Esophagus muscularis mucosa (tissue), 4 donors: Measurements from ENCODE around the gene THUMPD2. TPM values are rescaled to one million over a fixed set of nuclear protein-coding genes. Genes with fewer than 3 reads are reported as not detected.

Source experiments
- DNase-seq: peaks from one replicate; pipeline ENCODE4 v3.0.0-alpha.2; 2017; ENCODE audit errors: extremely low spot score
- H3K27ac ChIP-seq, 4 donors: fragments of 200-600 bp; sonication (generic); replicated peaks in 1 of 4; 1 replicate in 3 of 4; 2 replicates in 1 of 4; pipeline ENCODE4 v1.5.1; 2016 to 2019; ENCODE audit warnings: mild to moderate bottlenecking in 1 of 4
- H3K27me3 ChIP-seq, 4 donors: fragments of 200-600 bp; sonication (generic); one replicate each; pipeline versions ENCODE4 v1.5.1 to v1.6.0; 2016 to 2019
- H3K36me3 ChIP-seq, 4 donors: fragments of 200-600 bp; sonication (generic); one replicate each; pipeline ENCODE4 v1.5.1; 2016 to 2019
- H3K4me1 ChIP-seq, 4 donors: fragments of 200-600 bp; sonication (generic); one replicate each; pipeline ENCODE4 v1.5.1; 2016 to 2019
- H3K4me3 ChIP-seq, 4 donors: fragments of 200-600 bp; sonication (generic); 1 replicate in 2 of 4; 2 replicates in 2 of 4; pipeline ENCODE4 v1.5.1; 2016 to 2019; ENCODE audit warnings: mild to moderate bottlenecking in 4 of 4, moderate library complexity in 1 of 4
- H3K9me3 ChIP-seq, 4 donors: fragments of 200-600 bp; sonication (generic); 1 replicate in 3 of 4; 2 replicates in 1 of 4; pipeline ENCODE4 v1.5.1; 2016 to 2019
- CTCF ChIP-seq, 3 experiments: fragments of 200-600 bp in 2 of 3; fragments of 450-650 bp in 1 of 3; sonication (generic) in 2 of 3; IDR thresholded peaks; one replicate each; pipeline ENCODE4 v1.5.1; 2017 to 2019; ENCODE audit warnings: antibody characterized with exemption in 3 of 3, mild to moderate bottlenecking in 2 of 3, moderate library complexity in 1 of 3
- EP300 ChIP-seq: sonication (generic); formaldehyde crosslinking; IDR thresholded peaks from one replicate; pipeline ENCODE4 v1.6.1; 2017; ENCODE audit warnings: antibody characterized with exemption
- POLR2A ChIP-seq: fragments of 450-650 bp; IDR thresholded peaks from one replicate; pipeline ENCODE4 v1.6.1; 2017; ENCODE audit warnings: antibody characterized with exemption, moderate library complexity, mild to moderate bottlenecking, low read depth
- POLR2AphosphoS5 ChIP-seq, 2 donors: sonication (generic); formaldehyde crosslinking; IDR thresholded peaks; one replicate each; pipeline ENCODE4 v1.6.1; 2017; ENCODE audit warnings: antibody characterized with exemption in 2 of 2
- WGBS: methylation state at CpG from one replicate; pipeline ENCODE4 v1.1.5; 2018; 5-methylcytosine and 5-hydroxymethylcytosine counted together
- intact Hi-C: fragments of 100-400 bp; cut with DNase I; formaldehyde crosslinking; loops from one replicate; pipeline ENCODE4 v1.15.1; 2023
- total RNA-seq, 4 donors: library from RNA; depleted of rRNA; stranded (reverse); fragments of >200 nt; gene quantifications; one replicate each; pipeline versions ENCODE4 v1.1.0 to v1.2.1, GENCODE V29; 2016

THUMPD2 gene
- total RNA-seq, 4 donors from 2014 or later: 5.4 to 10.9 (median 9.7) TPM

- intact Hi-C loops: no loop called here
Measured at GRCh38 chr2:39786761-39787522, 7.9 kb upstream of the THUMPD2 start.

GRCh38 chr2:39782591-39782990, 3.5 kb upstream of the THUMPD2 start:
- TF ChIP-seq POLR2AphosphoS5 (IDR thresholded peaks at IDR 0.05) (no peak), CTCF (IDR thresholded peaks at IDR 0.05) (no peak), POLR2A (no peak), EP300 (no peak)
- Histone ChIP-seq H3K9me3 (no peaks in the 10 kb centered on the region), H3K4me1 (peaks cover 4 to 27% (median 18%) of the 10 kb centered on the region in 4 donors), H3K27ac (no peak overlapping the region), H3K36me3 (no peaks in the 10 kb centered on the region), H3K27me3 (no peaks in the 10 kb centered on the region), H3K4me3 (no peak overlapping the region)
- no peak for DNase-seq
- WGBS: 83% methylated on average over 2 of the region's 2 CpGs
- intact Hi-C loops: no loop called here

More at GRCh38 chr2:39786761-39787522, 7.9 kb upstream of the THUMPD2 start:
- 81% methylated on average over 7 of the region's 7 CpGs for WGBS
- H3K4me3 ChIP-seq: no peak overlapping the region
- no peak overlapping the region for H3K27ac ChIP-seq
- no peaks in the 10 kb centered on the region for H3K27me3 ChIP-seq
- no peaks in the 10 kb centered on the region for H3K36me3 ChIP-seq
- no peak for DNase-seq
- TF ChIP-seq POLR2A: no peak
- TF ChIP-seq POLR2AphosphoS5 (IDR thresholded peaks at IDR 0.05): no peak
- TF ChIP-seq CTCF (IDR thresholded peaks at IDR 0.05): no peak
- TF ChIP-seq EP300: no peak
- no peaks in the 10 kb centered on the region for H3K4me1 ChIP-seq
- H3K9me3 ChIP-seq: peaks cover 0 to 5% (median 0%) of the 10 kb centered on the region in 4 donors

- WGBS: 75% methylated on average over 1 of the region's 1 CpG
- Histone ChIP-seq H3K27ac (no peak overlapping the region), H3K4me3 (no peak overlapping the region), H3K4me1 (peaks cover 12 to 36% (median 27%) of the 10 kb centered on the region in 4 donors), H3K9me3 (no peaks in the 10 kb centered on the region), H3K27me3 (no peaks in the 10 kb centered on the region), H3K36me3 (no peaks in the 10 kb centered on the region)
- intact Hi-C loops: no loop called here
- TF ChIP-seq POLR2A (no peak), CTCF (IDR thresholded peaks at IDR 0.05) (no peak), EP300 (no peak), POLR2AphosphoS5 (IDR thresholded peaks at IDR 0.05) (no peak)
- DNase-seq: no peak
Measured at GRCh38 chr2:39781697-39782096, 2.6 kb upstream of the THUMPD2 start.

GRCh38 chr2:39780825-39781600, 2.0 kb upstream of the THUMPD2 start:
- Histone ChIP-seq H3K4me1 (peaks cover 12 to 40% (median 32%) of the 10 kb centered on the region in 4 donors), H3K27ac (no peak overlapping the region), H3K36me3 (no peaks in the 10 kb centered on the region), H3K4me3 (no peak overlapping the region), H3K27me3 (no peaks in the 10 kb centered on the region), H3K9me3 (no peaks in the 10 kb centered on the region)
- intact Hi-C loops: no loop called here
- DNase-seq: no peak
- TF ChIP-seq EP300: no peak
- TF ChIP-seq CTCF (IDR thresholded peaks at IDR 0.05): no peak
- no peak for TF ChIP-seq POLR2AphosphoS5 (IDR thresholded peaks at IDR 0.05)
- no peak for TF ChIP-seq POLR2A
- WGBS: 73% methylated on average over 14 of the region's 14 CpGs
